Keratinocyte (primary cell): ENCODE results near the gene YWHAQ.

ENCODE experiments used
- EZH2 ChIP-seq: IDR thresholded peaks from one replicate; pipeline ENCODE4 v1.6.1; 2012; ENCODE audit warnings: inconsistent platforms, mild to moderate bottlenecking, low read length, moderate library complexity
- TF ChIP-seq, protein P1 (sequence below), 3 experiments: IDR thresholded peaks in 1 of 3; conservative IDR thresholded peaks in 1 of 3; optimal IDR thresholded peaks in 1 of 3; 2 replicates in 2 of 3; 3 replicates in 1 of 3; pipeline versions ENCODE3 to v1.5.1; 2011; ENCODE audit warnings: low read length in 3 of 3, mild to moderate bottlenecking in 3 of 3, moderate library complexity in 2 of 3, control low read depth in 1 of 3, inconsistent platforms in 1 of 3; ENCODE audit not compliant: insufficient read depth in 2 of 3; ENCODE audit errors: extremely low read depth in 1 of 3

GRCh38 chr2:9673914-9674481, 43.2 kb upstream of the YWHAQ start:
- TF ChIP-seq, protein P1, sequence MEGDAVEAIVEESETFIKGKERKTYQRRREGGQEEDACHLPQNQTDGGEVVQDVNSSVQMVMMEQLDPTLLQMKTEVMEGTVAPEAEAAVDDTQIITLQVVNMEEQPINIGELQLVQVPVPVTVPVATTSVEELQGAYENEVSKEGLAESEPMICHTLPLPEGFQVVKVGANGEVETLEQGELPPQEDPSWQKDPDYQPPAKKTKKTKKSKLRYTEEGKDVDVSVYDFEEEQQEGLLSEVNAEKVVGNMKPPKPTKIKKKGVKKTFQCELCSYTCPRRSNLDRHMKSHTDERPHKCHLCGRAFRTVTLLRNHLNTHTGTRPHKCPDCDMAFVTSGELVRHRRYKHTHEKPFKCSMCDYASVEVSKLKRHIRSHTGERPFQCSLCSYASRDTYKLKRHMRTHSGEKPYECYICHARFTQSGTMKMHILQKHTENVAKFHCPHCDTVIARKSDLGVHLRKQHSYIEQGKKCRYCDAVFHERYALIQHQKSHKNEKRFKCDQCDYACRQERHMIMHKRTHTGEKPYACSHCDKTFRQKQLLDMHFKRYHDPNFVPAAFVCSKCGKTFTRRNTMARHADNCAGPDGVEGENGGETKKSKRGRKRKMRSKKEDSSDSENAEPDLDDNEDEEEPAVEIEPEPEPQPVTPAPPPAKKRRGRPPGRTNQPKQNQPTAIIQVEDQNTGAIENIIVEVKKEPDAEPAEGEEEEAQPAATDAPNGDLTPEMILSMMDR (optimal IDR thresholded peaks at IDR 0.05 in 1 of 3, IDR thresholded peaks at IDR 0.05 in 1 of 3, conservative IDR thresholded peaks at IDR 0.05 in 1 of 3; ENCODE audit: extremely low read depth in 1 of 3, insufficient read depth in 2 of 3, low read length in 3 of 3), result no peak
- no peak for TF ChIP-seq EZH2
